Activated naive CD8-positive, alpha-beta T cell treated with anti-CD3 and anti-CD28 coated beads, Interleukin-2, amount 50 U/mL, for 24 hours (primary cell): ENCODE measurements around the gene KCP.

Experiments
- ATAC-seq: fragments of 150-1000 bp; cut with Tn5 transposase; one replicate; pipeline ENCODE4 v1.10.0; 2021
- DNase-seq: peaks from one replicate; pipeline ENCODE4 v3.0.0; 2021
- H3K27ac Mint-ChIP-seq: one replicate; pipeline ENCODE4 v1.8.0; 2021; ENCODE audit warnings: mild to moderate bottlenecking, mixed read lengths
- H3K27me3 Mint-ChIP-seq: one replicate; pipeline ENCODE4 v1.8.0; 2021; ENCODE audit warnings: mixed read lengths
- H3K36me3 Mint-ChIP-seq: one replicate; pipeline ENCODE4 v1.8.0; 2021; ENCODE audit warnings: low read depth, mixed read lengths
- H3K4me1 Mint-ChIP-seq: one replicate; pipeline ENCODE4 v1.8.0; 2021; ENCODE audit warnings: mixed read lengths
- H3K4me3 Mint-ChIP-seq: one replicate; pipeline ENCODE4 v1.8.0; 2021; ENCODE audit warnings: mild to moderate bottlenecking, moderate library complexity, mixed read lengths
- H3K9me3 Mint-ChIP-seq: one replicate; pipeline ENCODE4 v1.8.0; 2021; ENCODE audit warnings: mixed read lengths

The KCP gene

DNA sequence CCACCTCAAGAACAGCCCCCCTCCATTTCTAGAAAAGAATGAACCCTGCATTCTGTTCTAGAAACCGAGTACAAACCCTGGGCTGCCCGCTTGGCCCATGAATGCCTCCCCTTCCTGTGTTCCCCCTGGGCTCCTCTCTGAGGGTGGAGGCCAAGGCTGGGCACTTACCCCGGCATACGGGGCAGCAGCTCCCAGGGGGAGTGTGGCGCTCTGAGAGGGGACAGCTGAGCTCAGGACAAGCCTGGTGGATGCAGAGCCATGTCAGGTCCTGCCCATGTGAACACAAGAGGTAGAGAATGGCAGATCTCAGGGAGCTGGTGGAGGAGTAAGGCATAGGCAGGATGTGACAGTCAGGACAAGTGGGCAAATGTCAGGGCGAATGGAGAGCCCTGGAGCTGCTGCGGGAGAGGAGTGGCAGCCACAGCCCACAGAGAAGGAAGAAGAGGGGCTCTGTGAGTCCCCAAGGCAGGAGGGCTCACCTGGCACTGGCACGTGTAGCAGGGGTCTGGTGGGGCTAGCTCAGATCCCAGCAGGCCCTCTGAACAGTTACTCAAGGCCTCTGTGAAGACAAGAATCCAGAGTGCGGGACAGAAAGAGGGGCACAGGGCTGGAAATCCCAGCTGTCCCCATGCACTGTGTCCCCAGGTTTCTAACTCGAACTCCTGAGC, 28.9 kb downstream of the KCP start:
- Mint-ChIP-seq H3K4me3 (no peak overlapping the region), H3K27ac (no peak overlapping the region), H3K9me3 (no peaks in the 10 kb centered on the region), H3K36me3 (no peaks in the 10 kb centered on the region), H3K27me3 (peaks cover 5% of the 10 kb centered on the region), H3K4me1 (peaks cover 2% of the 10 kb centered on the region)
- ATAC-seq (no peak), DNase-seq (no peak)

DNA sequence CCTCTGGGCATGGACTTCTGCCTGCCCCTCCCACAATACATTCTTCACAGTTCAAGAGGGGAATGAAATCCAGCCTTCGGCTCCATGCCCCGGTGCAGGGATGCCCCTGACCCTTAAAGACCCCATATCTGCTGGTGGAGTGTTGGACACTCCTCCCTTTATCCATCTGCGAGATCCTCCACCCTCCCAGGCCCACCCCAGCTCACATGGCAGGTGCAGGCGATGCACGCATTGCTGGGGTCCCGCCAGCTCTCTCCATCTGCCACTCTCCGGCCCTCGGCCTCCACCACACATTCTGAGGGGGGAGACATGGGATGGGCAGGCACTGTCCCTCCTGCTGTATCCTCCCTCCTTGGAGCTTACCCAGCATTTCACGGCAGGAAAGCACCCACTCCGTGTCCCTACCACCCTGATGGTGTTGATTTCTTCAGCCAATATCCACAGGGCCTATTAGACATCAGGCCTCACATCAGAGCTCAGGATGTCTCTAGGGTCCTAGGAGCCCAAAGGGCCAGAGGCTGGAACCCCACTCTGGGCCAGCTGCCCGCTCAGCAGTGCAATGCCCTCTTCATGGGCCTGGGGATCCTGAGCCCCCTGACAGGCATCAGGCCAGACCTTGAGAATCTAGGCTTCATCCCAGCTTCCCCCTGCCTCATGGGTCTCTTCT, 29.6 kb downstream of the KCP start:
- Mint-ChIP-seq H3K27ac (no peak overlapping the region), H3K36me3 (no peaks in the 10 kb centered on the region), H3K9me3 (no peaks in the 10 kb centered on the region), H3K4me3 (no peak overlapping the region), H3K4me1 (peaks cover 2% of the 10 kb centered on the region), H3K27me3 (peaks cover 5% of the 10 kb centered on the region)
- DNase-seq (no peak), ATAC-seq (no peak)

DNA sequence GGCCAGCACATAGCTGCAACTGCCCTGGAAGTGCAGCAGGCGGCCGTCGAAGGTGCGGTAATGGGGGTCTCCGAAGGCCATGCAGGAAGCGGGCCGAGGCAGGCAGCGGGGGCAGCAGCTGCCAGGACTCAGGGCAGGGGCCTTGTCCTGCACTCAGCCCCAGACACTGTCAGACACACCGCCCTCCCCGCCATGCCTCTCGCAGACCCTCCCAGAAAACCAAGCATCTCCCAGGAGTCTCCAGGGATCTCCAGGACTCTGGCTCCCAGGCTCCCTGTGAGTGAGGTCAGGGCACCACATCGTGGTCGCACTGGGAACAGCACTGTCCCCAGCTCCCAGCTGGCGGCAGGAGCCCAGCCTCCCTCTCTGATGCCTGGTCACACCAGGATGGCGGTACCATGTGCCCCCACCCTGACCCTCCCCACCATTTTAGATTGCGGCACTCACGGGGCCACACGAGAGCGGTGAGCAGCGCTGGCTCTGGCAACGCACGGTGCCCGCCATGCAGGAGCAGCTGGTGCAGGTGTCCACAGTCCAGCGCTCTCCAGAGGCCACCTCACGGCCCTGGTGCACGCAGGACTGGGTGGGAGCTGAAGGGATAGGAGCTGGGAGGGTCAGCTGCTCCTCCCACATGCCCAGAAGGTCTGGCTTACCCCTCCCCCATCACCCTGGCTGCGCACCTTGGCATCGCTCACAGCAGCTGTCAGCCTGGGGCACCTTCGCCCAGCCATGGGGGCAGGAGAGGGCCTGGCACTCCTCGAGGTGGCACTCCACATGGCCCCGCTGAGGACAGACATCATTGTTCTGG, 30.4 kb downstream of the KCP start:
- Mint-ChIP-seq H3K36me3 (no peaks in the 10 kb centered on the region), H3K9me3 (no peaks in the 10 kb centered on the region), H3K27me3 (peaks cover 3% of the 10 kb centered on the region), H3K4me3 (no peak overlapping the region), H3K4me1 (peaks cover 2% of the 10 kb centered on the region), H3K27ac (no peak overlapping the region)
- ATAC-seq (no peak), DNase-seq (no peak)

DNA sequence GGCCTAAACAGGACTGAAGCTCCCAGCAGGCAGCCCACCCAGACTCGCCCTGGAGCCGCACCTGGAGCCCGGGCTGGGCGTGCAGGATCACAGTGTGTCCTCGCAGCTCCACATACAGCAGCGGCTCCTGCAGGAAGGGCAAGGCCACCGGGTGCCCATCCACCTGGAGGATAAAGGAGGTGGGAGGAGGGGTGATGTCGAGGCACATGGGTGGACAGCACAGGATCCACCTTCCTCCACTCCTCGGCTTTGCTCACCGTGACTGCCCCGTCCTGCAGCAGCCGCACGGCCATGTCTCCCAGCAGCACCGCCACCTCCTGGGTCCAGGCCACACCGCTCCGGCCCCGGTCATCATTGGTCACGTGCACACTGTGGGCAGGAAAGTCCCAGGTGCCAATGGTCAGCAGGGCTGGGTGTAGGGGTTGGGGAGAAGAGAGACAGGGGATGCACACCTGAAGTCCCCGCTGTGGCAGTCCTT, 31.0 kb downstream of the KCP start:
- Mint-ChIP-seq H3K27me3 (peaks cover 3% of the 10 kb centered on the region), H3K9me3 (no peaks in the 10 kb centered on the region), H3K27ac (no peak overlapping the region), H3K36me3 (no peaks in the 10 kb centered on the region), H3K4me3 (no peak overlapping the region), H3K4me1 (peaks cover 2% of the 10 kb centered on the region)
- ATAC-seq (no peak), DNase-seq (no peak)

DNA sequence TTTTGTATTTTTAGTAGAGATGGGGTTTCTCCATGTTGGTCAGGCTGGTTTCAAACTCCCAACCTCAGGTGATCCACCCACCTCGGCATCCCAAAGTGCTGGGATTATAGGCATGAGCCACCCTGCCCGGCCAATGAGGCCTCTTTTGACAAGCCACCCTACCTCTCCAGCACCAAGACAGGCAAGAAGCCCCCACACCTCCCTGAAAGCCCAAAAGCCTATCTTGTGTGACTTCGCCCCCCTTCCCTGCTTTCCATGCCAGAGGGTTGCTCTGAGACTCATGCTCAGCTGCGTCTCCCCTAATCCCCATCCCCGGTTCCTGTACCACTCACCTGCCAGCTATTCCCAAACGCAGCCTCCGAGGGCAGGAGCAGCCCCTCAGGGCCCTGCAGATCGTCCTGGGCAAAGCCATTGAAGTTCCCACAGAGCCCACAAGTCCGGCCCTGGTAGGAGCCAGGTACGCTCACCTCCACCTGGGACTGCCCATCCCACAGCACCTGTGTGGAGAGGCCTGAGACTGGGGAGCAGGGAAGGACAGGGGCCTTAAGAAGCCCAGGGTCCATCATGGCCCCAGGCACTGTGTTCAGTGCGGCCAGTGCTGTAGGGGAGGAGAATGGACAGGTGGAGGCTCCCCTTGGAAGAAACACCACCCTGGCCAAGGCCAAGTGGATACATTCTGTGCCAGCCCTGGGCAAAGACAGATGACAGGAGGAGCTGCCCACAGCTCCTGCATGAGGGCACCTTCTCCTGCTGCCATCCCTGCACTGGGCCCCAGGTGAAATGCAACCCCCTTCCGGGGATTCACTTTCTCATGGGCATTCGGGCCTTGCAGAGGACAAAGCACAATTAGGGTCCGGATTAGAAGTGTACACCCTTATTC, 32.0 kb downstream of the KCP start:
- Mint-ChIP-seq H3K4me3 (no peak overlapping the region), H3K9me3 (no peaks in the 10 kb centered on the region), H3K4me1 (peaks cover under 1% of the 10 kb centered on the region), H3K36me3 (no peaks in the 10 kb centered on the region), H3K27me3 (no peaks in the 10 kb centered on the region), H3K27ac (no peak overlapping the region)
- no peak for DNase-seq
- ATAC-seq: no peak

DNA sequence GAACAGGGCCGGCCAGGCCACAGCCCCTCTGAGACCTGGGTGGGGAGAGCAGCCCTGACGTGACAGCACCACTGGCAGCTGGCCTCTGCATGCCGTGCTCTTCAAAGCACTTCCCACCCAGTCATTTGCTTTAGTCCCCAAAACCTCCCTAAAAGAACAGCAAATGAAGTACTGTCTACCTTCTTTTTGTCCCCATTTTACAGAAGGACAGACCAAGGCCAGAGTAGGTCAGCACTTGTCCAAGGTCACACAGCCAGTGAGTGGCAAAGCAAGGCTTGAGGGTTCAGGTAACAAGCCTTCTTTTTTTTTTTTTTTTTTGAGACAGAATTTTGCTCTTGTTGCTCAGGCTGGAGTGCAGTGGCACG, 32.8 kb downstream of the KCP start:
- Mint-ChIP-seq H3K36me3 (no peaks in the 10 kb centered on the region), H3K27ac (no peak overlapping the region), H3K4me3 (no peak overlapping the region), H3K4me1 (no peaks in the 10 kb centered on the region), H3K9me3 (no peaks in the 10 kb centered on the region), H3K27me3 (peaks cover 1% of the 10 kb centered on the region)
- ATAC-seq (no peak), DNase-seq (no peak)

DNA sequence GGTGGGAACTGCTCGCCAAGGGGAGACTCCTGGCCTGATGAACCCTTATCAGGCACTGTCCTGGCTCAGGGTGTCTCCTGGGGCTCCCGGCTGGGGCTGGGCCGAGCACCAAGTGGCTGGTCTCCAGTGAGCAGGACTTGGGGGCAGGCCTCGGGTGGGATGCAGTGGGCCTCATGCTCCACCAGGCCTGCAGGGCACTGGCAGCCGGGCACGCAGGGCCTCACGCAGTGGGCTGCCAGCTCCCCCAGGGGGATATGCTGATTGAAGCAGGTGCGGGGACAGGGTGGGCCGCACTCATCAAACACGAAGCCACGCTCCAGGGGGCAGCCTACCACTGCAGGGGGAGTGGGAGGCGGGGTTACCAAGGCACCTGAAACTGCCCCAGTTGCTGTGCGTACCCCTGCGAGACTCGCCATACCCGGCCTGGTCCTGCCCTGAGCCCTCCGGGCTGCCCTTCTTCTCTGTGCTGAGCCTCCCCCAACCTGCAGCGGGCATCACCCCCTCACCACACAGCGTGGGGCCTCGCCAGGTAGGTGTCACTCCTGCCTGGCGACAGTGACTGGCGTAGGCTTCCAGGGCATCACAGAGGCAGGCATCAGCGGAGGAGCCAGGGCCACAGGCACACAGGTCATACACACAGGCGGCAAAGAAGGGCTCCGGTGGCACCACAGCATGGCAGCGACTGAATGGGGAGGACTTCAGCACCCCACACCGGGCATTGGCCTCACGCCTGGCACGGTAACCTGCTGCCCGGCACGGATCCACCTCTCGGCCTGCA, 33.3 kb downstream of the KCP start:
- no peaks in the 10 kb centered on the region for H3K9me3 Mint-ChIP-seq
- no peak for DNase-seq
- H3K27me3 Mint-ChIP-seq: peaks cover 1% of the 10 kb centered on the region
- no peaks in the 10 kb centered on the region for H3K4me1 Mint-ChIP-seq
- no peak overlapping the region for H3K4me3 Mint-ChIP-seq
- H3K27ac Mint-ChIP-seq: no peak overlapping the region
- no peaks in the 10 kb centered on the region for H3K36me3 Mint-ChIP-seq
- ATAC-seq: no peak

DNA sequence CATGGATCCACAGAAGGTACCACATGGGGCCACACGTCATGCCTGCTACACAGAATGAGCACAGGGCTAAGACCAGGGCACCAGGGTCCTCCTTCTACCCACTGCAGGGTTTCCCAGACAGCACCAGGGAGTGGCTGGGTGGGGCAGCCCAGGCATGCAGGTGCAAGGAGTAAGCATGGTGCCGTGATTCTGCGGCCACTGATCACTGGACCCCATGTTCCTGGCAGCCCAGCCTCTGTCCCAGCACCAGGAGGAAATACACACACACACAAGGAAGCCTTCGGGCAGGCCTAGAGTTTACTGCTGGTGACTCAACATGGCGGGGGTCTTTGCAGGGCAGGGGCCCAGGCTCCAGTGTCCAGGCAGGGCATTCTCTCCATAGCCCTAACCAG, 33.9 kb downstream of the KCP start:
- no peak overlapping the region for H3K4me3 Mint-ChIP-seq
- no peaks in the 10 kb centered on the region for H3K4me1 Mint-ChIP-seq
- H3K9me3 Mint-ChIP-seq: no peaks in the 10 kb centered on the region
- DNase-seq: no peak
- no peaks in the 10 kb centered on the region for H3K36me3 Mint-ChIP-seq
- no peak overlapping the region for H3K27ac Mint-ChIP-seq
- peaks cover 1% of the 10 kb centered on the region for H3K27me3 Mint-ChIP-seq
- ATAC-seq: no peak

DNA sequence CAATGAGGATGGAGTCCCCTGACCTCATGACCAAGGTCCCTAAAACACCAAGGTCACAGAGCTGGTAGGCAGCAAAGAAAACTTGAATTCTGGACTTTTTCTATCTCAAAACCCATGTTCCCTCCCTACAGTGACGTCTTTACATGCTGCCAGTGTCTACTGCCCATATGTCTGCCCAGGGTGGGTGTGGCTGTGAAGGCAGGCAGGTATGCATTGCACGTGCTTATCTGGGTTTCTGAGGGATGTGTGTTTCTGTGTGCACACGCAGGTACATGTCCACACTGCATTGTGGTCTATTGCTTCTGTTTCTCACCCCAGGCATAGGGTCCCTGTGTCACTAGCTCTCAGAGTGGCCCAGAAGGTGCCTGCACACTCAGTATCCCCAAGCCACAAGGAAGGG, 34.4 kb downstream of the KCP start:
- Mint-ChIP-seq H3K9me3 (no peaks in the 10 kb centered on the region), H3K36me3 (no peaks in the 10 kb centered on the region), H3K27ac (no peak overlapping the region), H3K4me1 (no peaks in the 10 kb centered on the region), H3K4me3 (no peak overlapping the region), H3K27me3 (peaks cover 1% of the 10 kb centered on the region)
- DNase-seq (no peak), ATAC-seq (no peak)

DNA sequence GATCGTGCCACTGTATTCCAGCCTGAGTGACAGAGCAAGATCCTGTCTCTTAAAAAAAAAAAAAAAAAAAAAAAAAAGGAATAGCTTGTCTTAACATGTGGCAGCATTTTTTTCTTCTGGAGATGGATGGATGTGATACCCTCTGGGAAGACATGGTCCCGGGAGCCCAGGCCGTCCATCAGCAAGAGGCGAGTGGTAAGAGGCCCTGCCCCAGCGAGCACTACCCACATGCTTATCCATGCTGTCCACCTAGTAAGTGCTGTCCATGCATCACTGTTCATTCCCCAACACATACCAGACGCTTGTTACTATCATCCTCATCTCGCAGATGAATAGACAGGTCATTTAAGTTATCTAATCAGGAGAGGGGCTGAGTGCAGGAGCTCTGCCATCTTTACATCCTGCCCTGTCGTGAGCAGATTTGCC, 35.0 kb downstream of the KCP start:
- Mint-ChIP-seq H3K27ac (no peak overlapping the region), H3K4me3 (no peak overlapping the region), H3K36me3 (no peaks in the 10 kb centered on the region), H3K9me3 (no peaks in the 10 kb centered on the region), H3K27me3 (peaks cover 1% of the 10 kb centered on the region), H3K4me1 (no peaks in the 10 kb centered on the region)
- ATAC-seq (no peak), DNase-seq (no peak)

DNA sequence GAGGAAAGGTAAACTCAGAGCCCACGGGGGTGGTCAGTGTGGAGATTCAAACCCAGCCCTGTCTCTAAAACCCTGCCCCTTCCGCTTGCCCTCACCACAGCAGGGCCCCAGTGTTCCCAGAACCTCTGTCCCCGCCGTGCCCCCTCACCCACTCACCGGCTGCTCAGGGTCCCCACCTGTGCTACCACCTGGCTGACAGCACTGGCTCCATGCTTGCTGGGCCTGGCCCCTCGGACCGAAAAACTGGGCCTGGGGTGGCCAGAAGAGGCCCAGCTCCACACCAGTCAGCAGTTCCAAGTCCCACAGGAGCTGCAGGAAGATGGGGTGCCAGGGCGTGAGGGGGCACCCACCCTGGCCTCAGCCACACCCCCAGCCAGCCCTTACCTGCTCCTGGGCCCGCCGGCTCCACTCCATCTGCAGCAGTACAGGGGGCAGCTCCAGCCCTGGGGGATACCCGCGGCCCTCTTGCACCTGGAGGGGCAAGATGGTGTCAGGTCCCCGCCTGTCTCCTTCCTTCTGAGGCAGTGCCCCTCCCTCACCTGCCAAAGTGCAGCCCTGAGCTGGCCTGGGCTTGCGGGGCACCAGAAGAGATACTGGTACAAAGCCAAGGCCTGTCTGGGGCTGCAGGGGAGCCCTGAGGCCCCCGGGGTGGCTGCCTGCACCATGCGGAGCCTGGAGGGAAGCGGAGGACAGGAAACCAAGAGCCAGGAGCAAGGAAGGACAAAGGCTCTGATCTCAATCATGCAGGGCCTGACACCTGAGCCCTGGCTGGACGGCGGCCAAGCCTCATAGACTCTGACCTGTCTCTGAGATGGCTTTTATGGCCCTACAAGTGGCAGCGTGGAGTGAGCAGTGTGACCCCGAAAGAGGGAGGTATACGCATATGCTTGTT, 36.1 kb downstream of the KCP start:
- no peak for ATAC-seq
- Mint-ChIP-seq H3K9me3 (no peaks in the 10 kb centered on the region), H3K27ac (no peak overlapping the region), H3K4me3 (no peak overlapping the region), H3K36me3 (no peaks in the 10 kb centered on the region), H3K27me3 (peaks cover 7% of the 10 kb centered on the region), H3K4me1 (peaks cover 5% of the 10 kb centered on the region)
- DNase-seq: no peak

DNA sequence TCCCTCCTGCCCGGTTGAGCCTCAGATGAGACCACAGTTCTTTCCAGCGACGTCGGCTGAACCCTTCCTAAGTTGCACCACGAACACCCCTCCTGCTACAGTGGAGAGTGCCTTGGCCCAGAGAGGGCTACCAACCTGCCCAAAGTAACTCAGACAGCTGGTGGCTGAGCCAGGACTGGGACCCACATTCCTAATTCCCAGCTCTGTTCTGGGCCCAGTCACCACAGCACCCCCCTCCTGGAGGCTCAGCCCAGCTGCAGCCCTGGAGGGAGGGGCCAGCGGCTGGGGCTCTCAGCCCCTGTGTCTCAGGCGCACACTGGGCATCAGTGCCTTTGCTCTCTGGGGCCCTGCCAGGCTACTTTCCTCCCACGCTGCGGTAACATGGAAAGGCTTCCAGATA, 37.3 kb downstream of the KCP start:
- H3K36me3 Mint-ChIP-seq: no peaks in the 10 kb centered on the region
- H3K27me3 Mint-ChIP-seq: peaks cover 7% of the 10 kb centered on the region
- DNase-seq: no peak
- H3K4me1 Mint-ChIP-seq: peaks cover 8% of the 10 kb centered on the region
- H3K9me3 Mint-ChIP-seq: no peaks in the 10 kb centered on the region
- no peak for ATAC-seq
- H3K27ac Mint-ChIP-seq: no peak overlapping the region
- H3K4me3 Mint-ChIP-seq: no peak overlapping the region

DNA sequence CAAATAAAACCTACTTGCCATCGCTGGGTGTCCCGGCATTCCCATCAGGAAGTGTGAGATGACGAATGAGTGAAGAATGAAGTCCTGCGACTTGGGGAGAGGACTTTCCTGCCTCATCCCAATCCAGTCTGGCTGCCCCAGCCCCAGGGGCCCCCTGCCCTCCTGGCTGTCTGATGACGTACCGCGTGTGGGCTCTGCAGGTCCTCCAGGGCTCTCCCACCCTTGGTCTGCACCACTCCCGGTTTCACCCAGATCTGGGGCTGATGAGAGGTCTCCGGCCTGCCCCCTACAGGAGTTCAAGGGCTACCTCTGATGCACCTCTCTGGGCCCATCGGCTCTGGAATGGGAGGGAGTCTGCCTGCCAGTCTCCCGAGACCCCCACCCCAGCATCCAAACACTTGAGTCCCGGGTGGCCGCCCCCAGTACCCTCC, 38.1 kb downstream of the KCP start:
- Mint-ChIP-seq H3K9me3 (no peaks in the 10 kb centered on the region), H3K4me1 (peaks cover 8% of the 10 kb centered on the region), H3K27me3 (peaks cover 7% of the 10 kb centered on the region), H3K36me3 (no peaks in the 10 kb centered on the region), H3K27ac (no peak overlapping the region), H3K4me3 (no peak overlapping the region)
- no peak for ATAC-seq
- no peak for DNase-seq
